Fibroblast of skin of right biceps (primary cell): ENCODE results near the gene ZNF180.
"Not testable (repeated sequence)": the region's sequence is repeated elsewhere in the genome, so short reads cannot be mapped to it uniquely, and the experiment has no call there.

Experiments used
- DNase-seq: peaks from one replicate; pipeline ENCODE4 v3.0.0-alpha.2; 2013

The ZNF180 gene

GRCh38 chr19:44499962-44500949, at the start of gene ZNF180:
Gene ZNF180, minus strand, starts transcription at chr19:44500522. Its CDS starts 3,188 bp downstream, at chr19:44497334.
- peak; percentile 94 for DNase-seq

- DNase-seq: no peak
Measured at GRCh38 chr19:44549507-44549906, 49.2 kb upstream of the ZNF180 start.

- peak; percentile 82 for DNase-seq
Measured at GRCh38 chr19:44548736-44549135, 48.4 kb upstream of the ZNF180 start.

- DNase-seq: no peak
Measured at GRCh38 chr19:44544031-44544430, 43.7 kb upstream of the ZNF180 start.

GRCh38 chr19:44542671-44543070, 42.3 kb upstream of the ZNF180 start:
- no peak for DNase-seq

GRCh38 chr19:44540736-44541135, 40.4 kb upstream of the ZNF180 start:
- DNase-seq: no peak

- DNase-seq: no peak
Measured at GRCh38 chr19:44539991-44540390, 39.7 kb upstream of the ZNF180 start.

GRCh38 chr19:44539236-44539826, 39.0 kb upstream of the ZNF180 start:
- peak; percentile 25 for DNase-seq

GRCh38 chr19:44535361-44535760, 35.0 kb upstream of the ZNF180 start:
- DNase-seq: not testable (repeated sequence)

- no peak for DNase-seq
Measured at GRCh38 chr19:44532819-44533218, 32.5 kb upstream of the ZNF180 start.

- no peak for DNase-seq
Measured at GRCh38 chr19:44530777-44531176, 30.5 kb upstream of the ZNF180 start.

- no peak for DNase-seq
Measured at GRCh38 chr19:44529536-44529935, 29.2 kb upstream of the ZNF180 start, which contains the start of gene CEACAM20. Gene CEACAM20, minus strand, starts transcription at chr19:44529675. Its CDS starts 166 bp downstream, at chr19:44529509.

GRCh38 chr19:44527554-44527953, 27.2 kb upstream of the ZNF180 start:
- DNase-seq: no peak

GRCh38 chr19:44525721-44526430, 25.6 kb upstream of the ZNF180 start:
- DNase-seq: no peak

- DNase-seq: no peak
Measured at GRCh38 chr19:44521370-44521769, 21.0 kb upstream of the ZNF180 start.

- no peak for DNase-seq
Measured at GRCh38 chr19:44517146-44517545, 16.8 kb upstream of the ZNF180 start.

- DNase-seq: no peak
Measured at GRCh38 chr19:44515907-44516306, 15.6 kb upstream of the ZNF180 start.

GRCh38 chr19:44515031-44515430, 14.7 kb upstream of the ZNF180 start:
- DNase-seq: no peak

GRCh38 chr19:44512326-44513298, 12.3 kb upstream of the ZNF180 start:
- peak; percentile 28 for DNase-seq

- DNase-seq: no peak
Measured at GRCh38 chr19:44509478-44509877, 9.2 kb upstream of the ZNF180 start.

- DNase-seq: no peak
Measured at GRCh38 chr19:44499559-44499958, 763 bp downstream of the ZNF180 start.

- DNase-seq: no peak
Measured at GRCh38 chr19:44498988-44499387, 1.3 kb downstream of the ZNF180 start.
